Activated T-cell treated with anti-CD3 and anti-CD28 coated beads, Interleukin-2, amount 50 U/mL, for 4 hours (primary cell): ENCODE results near the gene MED29. TPM values are rescaled to one million over a fixed set of nuclear protein-coding genes. Genes with fewer than 3 reads are reported as not detected.
A peak's percentile ranks its signal among the peaks of the same experiment; 100 is the strongest.

Experiments used
- ATAC-seq, 2 donors: fragments of 200-7000 bp; cut with Tn5 transposase; one replicate each; pipeline ENCODE4 v1.10.0; 2021
- DNase-seq: peaks from one replicate; pipeline ENCODE4 v3.0.0-alpha.2; 2020
- H3K27me3 Mint-ChIP-seq: one replicate; pipeline ENCODE4 v1.8.0; 2021; ENCODE audit warnings: low read depth, mixed read lengths
- H3K36me3 Mint-ChIP-seq: one replicate; pipeline ENCODE4 v1.8.0; 2022; ENCODE audit warnings: mixed read lengths; ENCODE audit not compliant: insufficient read depth
- H3K4me1 Mint-ChIP-seq: one replicate; pipeline ENCODE4 v1.8.0; 2021; ENCODE audit warnings: low read depth, mixed read lengths
- H3K4me3 Mint-ChIP-seq: one replicate; pipeline ENCODE4 v1.8.0; 2021; ENCODE audit warnings: mild to moderate bottlenecking, moderate library complexity, mixed read lengths
- H3K9me3 Mint-ChIP-seq: one replicate; pipeline ENCODE4 v1.8.0; 2021; ENCODE audit warnings: mixed read lengths
- total RNA-seq, 3 donors: library from RNA; stranded (reverse); gene quantifications; one replicate each; pipeline ENCODE4 v1.2.1, GENCODE V29; 2021

The MED29 gene, protein sequence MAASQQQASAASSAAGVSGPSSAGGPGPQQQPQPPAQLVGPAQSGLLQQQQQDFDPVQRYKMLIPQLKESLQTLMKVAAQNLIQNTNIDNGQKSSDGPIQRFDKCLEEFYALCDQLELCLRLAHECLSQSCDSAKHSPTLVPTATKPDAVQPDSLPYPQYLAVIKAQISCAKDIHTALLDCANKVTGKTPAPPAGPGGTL
- 10 to 100 TPM; 39.5 to 43.1 (median 39.7) TPM for total RNA-seq

DNA sequence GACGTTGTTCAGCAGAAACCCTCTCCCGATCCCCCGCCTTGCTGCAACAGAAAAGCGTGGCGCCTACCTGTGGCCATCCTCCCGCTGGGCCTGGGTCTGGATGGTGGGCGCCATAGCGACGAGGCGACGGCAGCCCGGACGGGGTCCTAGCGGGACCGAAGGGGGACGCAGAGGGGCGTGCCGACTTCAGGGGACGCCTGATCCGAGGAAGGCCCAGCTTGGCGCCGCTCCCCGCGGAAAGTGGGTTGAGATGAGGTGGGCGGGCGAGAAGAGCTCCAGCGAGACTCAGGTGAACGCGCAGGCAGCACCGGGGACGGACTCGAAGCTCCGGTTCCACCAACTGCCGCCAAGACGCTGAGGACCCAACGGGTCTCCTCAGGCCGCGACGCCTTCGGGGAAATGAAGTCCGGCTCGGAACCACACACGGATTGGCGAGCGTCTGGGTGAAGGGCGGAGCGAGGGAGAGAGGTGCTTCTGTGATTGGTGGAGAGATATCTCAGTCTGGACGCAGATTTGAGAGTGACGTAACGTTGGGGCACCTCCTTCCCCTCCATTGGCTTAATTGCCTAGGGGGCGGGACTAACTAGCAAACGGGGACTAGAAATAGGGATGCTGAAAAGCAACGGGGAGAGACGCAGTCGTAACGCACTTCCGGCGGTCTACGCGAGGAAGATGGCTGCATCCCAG, at the start of gene MED29, which contains the start of gene PAF1:
TSS of gene MED29 (plus strand) at position 628 of the 687 bp plus-strand sequence. CDS start at position 673, 45 bp downstream.
TSS of gene PAF1 (minus strand) at position 356 of the 687 bp plus-strand sequence. CDS start at position 114, 242 bp downstream.
- Mint-ChIP-seq H3K9me3 (no peaks in the 10 kb centered on the region), H3K27me3 (no peaks in the 10 kb centered on the region), H3K4me1 (peaks cover 37% of the 10 kb centered on the region), H3K36me3 (peaks cover 36% of the 10 kb centered on the region), H3K4me3 (peak within 1 kb of the TSS; percentile 99)
- ATAC-seq: peak; percentile 96
- DNase-seq: peak; percentile 93

DNA sequence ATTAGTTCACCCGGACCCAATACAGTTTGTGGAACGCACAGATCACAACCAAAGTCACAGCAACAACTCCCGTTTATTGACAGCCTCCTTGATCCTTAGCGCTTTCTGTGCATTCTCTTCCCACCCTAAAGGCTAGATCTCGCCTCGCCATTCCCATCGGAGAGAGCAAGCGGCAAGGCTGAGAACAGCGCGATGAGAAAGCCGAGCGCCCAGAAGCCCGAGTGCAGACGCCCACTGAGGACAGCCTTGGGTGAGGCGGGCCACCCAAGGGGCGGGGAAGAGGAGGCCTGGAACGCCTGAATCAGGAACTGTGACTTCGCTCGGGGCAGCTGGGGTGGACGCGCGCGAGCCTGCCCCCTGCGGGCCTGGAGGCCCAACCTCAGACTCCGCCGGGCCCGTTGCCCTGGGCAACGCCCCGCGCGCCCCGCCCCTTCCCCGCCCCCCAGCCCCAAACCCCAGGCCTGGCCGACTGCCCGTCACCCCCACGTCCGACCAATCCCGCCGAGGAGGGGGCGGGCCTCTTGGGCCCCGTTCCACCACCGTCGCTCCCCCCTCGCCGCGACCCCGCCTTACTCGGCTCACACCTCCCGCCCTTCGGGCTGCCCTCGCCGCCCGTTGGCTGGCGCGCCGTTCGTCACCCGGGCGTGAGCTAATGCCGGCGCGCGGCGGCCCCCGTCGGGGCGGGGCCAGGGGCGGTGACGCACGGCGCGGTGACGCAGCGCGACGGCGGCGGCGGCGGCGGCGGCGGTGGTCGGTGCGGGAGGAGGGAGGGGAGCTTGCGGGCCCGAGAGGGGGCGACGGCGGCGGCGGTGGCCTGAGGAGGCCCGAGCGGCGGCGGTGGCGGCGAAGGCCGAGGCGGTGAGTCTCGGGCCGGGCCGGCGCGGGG, 49.2 kb upstream of the MED29 start, which contains the start of gene SAMD4B:
TSS of gene SAMD4B (plus strand) at position 703 of the 886 bp plus-strand sequence. CDS start 14,473 bp downstream, outside the sequence.
- H3K4me1 Mint-ChIP-seq: peaks cover 63% of the 10 kb centered on the region
- H3K4me3 Mint-ChIP-seq: peak within 1 kb of the TSS; percentile 97
- ATAC-seq: peak; percentile 89 to 91

DNA sequence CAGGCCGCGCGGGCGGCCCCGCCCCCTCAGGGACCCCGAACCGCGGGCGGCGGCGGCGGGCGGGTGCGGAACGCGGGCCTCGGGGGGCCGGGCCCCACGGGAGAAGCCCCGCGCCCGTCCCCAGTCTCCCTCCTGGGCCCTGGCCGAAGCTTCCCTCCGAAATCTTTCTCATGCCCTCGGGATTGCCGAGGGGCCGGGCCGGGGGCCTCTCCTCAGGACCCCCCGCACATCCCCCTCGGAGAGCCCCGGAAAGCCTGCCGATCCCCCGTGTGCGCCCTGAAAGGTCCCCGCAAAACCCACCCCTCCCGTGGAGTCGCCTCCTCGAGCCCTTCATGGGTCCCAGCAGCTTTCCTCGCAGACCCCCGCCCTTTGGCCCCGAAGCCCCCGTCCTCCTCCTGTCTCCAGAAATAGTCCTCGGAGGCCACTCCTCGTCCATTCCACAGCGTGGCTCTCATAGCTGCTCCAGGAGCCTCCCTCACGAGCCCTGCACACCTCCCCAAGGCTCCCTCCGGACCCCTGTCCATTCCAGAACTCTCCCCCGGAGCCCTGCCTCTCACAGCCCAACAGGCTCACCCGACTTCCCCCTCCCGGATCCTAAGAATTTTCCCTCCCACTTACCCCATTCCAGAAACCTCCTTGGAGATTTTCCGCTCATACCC, 48.4 kb upstream of the MED29 start:
- Mint-ChIP-seq H3K9me3 (no peaks in the 10 kb centered on the region), H3K4me3 (peak overlapping the region; percentile 86), H3K4me1 (peaks cover 64% of the 10 kb centered on the region), H3K27me3 (no peaks in the 10 kb centered on the region), H3K36me3 (peaks cover 16% of the 10 kb centered on the region)
- ATAC-seq (no peak), DNase-seq (no peak)

More for the DNA sequence above, 49.2 kb upstream of the MED29 start, which contains the start of gene SAMD4B:
- Mint-ChIP-seq H3K27me3 (no peaks in the 10 kb centered on the region), H3K9me3 (no peaks in the 10 kb centered on the region), H3K36me3 (peaks cover 13% of the 10 kb centered on the region)
- peak; percentile 99 for DNase-seq

DNA sequence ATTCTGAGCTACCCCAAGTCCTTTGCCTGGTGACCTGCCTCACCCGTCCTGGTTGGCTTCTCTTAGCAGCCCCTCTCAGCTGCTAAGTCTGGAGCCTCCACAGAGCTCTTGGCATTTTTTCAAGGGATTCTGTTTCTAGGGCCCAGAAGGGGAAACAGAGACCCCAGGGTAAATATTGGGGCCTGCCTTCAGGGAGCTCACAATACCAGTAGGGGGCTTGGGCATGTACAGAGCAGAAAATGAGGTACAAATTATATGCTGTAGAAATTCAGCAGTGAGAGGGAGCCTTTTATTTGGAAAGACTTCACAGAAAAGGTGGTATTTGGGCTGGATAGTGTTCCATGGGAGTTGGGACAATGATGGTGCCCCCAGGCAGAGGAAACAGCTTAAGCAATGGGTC, 45.2 kb upstream of the MED29 start:
- peaks cover 65% of the 10 kb centered on the region for H3K4me1 Mint-ChIP-seq
- H3K4me3 Mint-ChIP-seq: no peak overlapping the region
- no peaks in the 10 kb centered on the region for H3K27me3 Mint-ChIP-seq
- no peak for ATAC-seq
- no peak for DNase-seq
- no peaks in the 10 kb centered on the region for H3K9me3 Mint-ChIP-seq
- peaks cover 31% of the 10 kb centered on the region for H3K36me3 Mint-ChIP-seq

DNA sequence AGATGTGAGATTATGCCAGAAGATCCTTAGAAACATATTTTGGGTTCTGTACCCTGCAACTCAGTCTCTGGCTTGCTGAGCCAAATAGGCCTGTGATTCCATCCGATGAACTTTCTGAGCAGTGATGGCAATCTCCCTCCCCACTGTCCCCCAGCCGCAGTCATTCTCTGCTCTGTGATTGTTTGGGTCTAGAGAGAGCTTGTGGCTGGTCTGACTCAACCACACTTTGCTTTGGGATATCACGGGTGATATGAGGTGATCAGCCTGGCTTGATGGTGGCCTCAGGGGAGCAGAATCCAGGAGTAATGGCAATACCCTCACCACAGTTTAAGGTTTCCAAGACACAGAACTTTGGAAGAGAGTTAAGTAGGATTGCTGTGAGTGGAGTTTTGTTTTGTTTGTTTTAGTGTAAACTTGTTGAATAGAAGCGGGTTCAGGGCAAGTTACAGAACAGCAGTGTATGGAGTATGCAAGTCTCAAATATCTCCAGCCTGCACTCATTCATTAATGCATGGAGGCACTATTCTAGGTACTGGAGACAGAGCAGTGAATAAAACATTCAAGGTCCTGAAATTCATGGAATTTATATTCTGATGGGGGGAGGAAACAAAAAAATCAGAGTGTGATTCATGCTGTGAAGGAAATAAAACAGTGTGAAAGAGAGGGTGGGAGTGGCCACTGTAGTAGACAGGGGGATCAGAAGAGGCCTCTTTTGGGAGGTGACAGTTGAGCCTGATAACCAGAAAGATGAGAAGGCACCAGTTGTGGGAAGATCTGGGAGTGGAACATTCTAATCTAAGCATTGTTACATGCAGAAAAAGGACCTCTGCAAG, 43.6 kb upstream of the MED29 start:
- ATAC-seq (no peak), DNase-seq (no peak)
- Mint-ChIP-seq H3K36me3 (peaks cover 41% of the 10 kb centered on the region), H3K4me3 (no peak overlapping the region), H3K27me3 (no peaks in the 10 kb centered on the region), H3K9me3 (no peaks in the 10 kb centered on the region), H3K4me1 (peaks cover 72% of the 10 kb centered on the region)

DNA sequence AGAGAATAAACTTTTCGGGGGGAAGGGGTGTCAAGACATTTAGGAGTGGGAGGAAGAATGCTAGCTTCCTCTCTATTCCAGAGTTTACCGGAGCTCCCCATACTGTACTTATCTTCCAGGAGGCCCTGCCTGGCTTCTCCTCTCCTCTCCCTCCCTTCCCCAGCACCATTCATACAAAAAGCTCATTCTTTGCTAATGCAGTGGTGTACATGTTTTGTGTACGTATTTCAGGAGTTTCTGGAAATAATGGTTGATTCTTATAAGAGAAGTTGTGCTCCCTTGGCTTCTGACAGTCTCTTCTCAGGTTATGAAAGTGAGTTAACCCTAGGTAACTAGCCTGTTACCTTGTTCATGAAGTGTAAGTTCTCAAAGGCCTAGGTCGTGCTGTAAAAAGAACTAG, 41.9 kb upstream of the MED29 start:
- Mint-ChIP-seq H3K36me3 (peaks cover 44% of the 10 kb centered on the region), H3K4me1 (peaks cover 58% of the 10 kb centered on the region), H3K27me3 (no peaks in the 10 kb centered on the region), H3K9me3 (no peaks in the 10 kb centered on the region), H3K4me3 (no peak overlapping the region)
- DNase-seq (no peak), ATAC-seq (no peak)

DNA sequence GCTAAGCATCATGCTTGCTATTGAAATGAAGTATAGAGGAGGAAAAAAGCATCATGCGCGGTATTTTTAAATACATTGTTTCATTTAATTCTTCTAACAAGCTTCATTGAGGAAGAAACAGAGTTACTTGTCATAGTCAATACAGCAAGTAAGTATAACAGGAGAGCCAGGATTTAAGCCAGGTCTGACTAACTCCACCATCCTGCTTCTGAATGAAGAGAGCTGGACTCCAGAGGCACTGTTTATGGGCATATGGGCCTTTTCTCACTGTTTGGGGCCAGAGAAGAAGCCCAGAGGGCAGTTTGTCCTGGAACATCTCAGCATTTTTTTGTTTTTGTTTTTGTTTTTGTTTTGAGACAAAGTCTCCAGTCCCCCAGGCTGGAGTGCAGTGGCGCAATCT, 41.0 kb upstream of the MED29 start:
- peaks cover 49% of the 10 kb centered on the region for H3K4me1 Mint-ChIP-seq
- no peaks in the 10 kb centered on the region for H3K27me3 Mint-ChIP-seq
- H3K36me3 Mint-ChIP-seq: peaks cover 44% of the 10 kb centered on the region
- no peak overlapping the region for H3K4me3 Mint-ChIP-seq
- ATAC-seq (no peak), DNase-seq (no peak)
- H3K9me3 Mint-ChIP-seq: no peaks in the 10 kb centered on the region

DNA sequence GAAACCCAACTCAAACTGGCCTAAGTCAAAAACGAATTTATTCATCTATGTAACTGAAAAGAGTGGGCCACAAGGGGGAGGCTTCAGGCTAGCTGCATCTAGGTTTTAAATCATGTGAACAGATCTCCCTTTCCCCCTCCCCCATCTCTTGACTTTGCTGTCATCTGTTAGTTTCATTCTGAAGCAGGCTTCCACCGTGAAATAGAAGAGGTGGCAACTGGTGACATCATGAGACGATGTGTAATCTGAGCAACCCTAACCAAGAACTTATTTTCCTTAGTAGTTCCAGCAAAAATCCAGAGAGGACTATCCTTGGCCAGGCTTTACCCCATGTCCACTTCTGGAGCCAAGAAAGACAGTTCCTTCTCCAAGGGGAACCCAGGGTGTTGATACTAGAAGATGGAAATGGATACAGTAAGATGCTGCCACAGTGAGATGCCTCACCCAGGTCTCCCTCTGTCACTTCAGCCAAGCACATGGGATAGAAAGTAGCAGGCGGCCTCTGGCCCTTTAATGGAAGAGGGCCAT, 39.6 kb upstream of the MED29 start:
- peak; percentile 92 to 96 for ATAC-seq
- Mint-ChIP-seq H3K36me3 (peaks cover 47% of the 10 kb centered on the region), H3K27me3 (no peaks in the 10 kb centered on the region), H3K4me1 (peaks cover 40% of the 10 kb centered on the region), H3K4me3 (peak overlapping the region; percentile 11), H3K9me3 (no peaks in the 10 kb centered on the region)
- DNase-seq: no peak

DNA sequence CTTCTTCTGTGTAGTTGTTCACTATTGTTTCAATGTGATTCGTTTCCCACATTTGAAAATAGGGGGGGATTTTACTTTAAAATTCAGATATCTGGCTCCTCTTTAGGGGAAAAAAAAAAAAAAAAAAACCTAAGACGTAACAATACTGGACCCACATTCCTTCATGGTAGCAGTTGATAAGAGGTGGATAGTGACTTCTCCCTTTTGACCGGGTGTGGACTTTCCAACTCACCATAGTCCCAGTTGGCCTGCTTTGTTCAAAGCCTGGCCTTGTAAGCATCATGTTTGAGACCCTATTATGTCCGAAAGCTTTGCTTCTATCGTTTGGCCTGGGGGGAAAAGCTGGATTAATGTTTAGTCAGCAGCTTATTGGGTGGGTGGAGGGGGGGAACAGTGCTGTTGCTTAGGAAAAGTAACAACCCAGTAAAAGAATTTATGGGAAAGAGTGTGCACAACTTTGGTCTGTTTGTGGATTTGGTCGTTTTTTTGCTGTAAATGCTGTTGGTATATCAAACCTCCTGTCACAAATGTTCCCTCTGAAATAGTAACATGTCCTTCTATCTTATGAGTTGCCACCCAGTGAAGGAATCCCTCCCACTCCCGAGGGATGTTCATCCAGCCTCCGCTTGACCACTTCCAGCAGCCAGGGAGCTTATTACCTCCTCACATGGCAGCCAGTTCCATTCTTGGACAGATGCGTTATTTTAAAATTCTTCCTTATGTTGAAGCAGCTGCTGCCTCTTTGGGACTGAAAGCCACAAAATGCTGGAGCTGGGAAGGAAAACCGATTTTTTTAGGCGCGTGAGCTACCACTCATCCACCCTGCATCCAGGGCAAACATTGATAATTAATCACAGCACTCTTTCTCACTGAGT, 38.6 kb upstream of the MED29 start:
- Mint-ChIP-seq H3K9me3 (no peaks in the 10 kb centered on the region), H3K4me3 (no peak overlapping the region), H3K36me3 (peaks cover 53% of the 10 kb centered on the region), H3K27me3 (no peaks in the 10 kb centered on the region), H3K4me1 (peaks cover 34% of the 10 kb centered on the region)
- no peak for ATAC-seq
- no peak for DNase-seq

DNA sequence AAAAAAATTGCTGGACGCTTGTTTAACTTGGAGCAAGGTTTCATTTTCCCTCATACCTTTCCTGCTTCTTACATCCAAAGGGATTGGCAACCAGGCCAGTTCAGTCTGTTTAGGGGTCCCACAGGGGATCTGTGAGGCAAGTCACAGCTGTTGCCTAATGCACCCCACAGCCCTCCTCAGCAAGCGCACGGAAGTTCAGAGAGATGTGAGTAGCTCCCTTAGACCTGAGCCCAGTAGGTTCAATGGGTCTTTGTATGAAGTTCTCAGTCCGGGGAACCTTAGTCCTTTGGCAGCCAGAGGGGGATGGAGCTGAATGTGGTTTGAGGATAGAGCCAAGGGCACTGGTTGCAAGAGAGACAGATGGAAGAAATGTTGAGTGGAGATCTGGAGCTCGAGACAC, 35.9 kb upstream of the MED29 start:
- DNase-seq (no peak), ATAC-seq (no peak)
- H3K4me1 Mint-ChIP-seq: peaks cover 14% of the 10 kb centered on the region
- H3K36me3 Mint-ChIP-seq: peaks cover 51% of the 10 kb centered on the region
- no peaks in the 10 kb centered on the region for H3K27me3 Mint-ChIP-seq
- H3K4me3 Mint-ChIP-seq: no peak overlapping the region
- no peaks in the 10 kb centered on the region for H3K9me3 Mint-ChIP-seq

DNA sequence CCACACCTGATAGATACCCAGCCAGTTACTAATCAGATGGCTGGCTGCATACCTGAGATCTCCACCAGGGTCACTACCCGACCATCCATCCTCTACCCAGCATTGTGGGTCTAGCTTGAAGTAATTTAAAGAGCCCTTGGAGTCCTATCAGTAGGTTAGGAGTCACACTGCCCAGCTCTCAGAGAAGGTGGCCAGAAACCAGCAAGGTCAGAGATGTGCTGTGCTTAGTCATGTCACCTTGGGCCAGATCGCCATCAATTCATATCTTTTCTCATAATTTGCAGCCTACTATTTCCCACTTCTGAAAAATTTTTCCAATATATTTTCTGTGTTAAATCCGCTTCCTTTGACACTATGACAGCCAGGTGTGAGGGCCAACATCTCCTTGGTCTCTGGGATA, 35.1 kb upstream of the MED29 start:
- no peak overlapping the region for H3K4me3 Mint-ChIP-seq
- no peak for DNase-seq
- no peaks in the 10 kb centered on the region for H3K9me3 Mint-ChIP-seq
- peaks cover 52% of the 10 kb centered on the region for H3K36me3 Mint-ChIP-seq
- no peaks in the 10 kb centered on the region for H3K27me3 Mint-ChIP-seq
- peaks cover 12% of the 10 kb centered on the region for H3K4me1 Mint-ChIP-seq
- no peak for ATAC-seq

DNA sequence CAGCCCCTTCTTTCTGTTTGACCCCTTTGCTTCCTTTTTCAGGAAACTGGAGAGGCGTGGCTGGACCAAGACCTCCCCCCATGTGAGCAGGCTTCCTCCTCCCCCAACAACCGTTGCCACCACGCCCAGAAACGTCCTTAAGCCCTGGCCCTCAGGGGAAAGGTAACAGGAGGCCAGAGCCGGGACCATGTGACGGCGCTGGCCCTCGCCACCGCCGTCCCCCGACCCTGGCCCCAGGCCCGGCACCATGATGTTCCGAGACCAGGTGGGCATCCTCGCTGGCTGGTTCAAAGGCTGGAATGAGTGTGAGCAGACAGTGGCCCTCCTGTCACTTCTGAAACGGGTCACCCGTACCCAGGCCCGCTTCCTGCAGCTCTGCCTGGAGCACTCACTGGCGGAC, 34.5 kb upstream of the MED29 start:
- peaks cover 51% of the 10 kb centered on the region for H3K36me3 Mint-ChIP-seq
- H3K27me3 Mint-ChIP-seq: no peaks in the 10 kb centered on the region
- DNase-seq: no peak
- H3K4me3 Mint-ChIP-seq: no peak overlapping the region
- ATAC-seq: no peak
- H3K9me3 Mint-ChIP-seq: no peaks in the 10 kb centered on the region
- H3K4me1 Mint-ChIP-seq: peaks cover 7% of the 10 kb centered on the region
